ENCODE results near the gene GOLGA1.

GOLGA1 gene

GRCh38 chr9:124908098-124908497, 32.8 kb downstream of the GOLGA1 start:
- TF ChIP-seq CTCF (IDR thresholded peaks at IDR 0.05; ENCODE audit: low read depth, low read length) = no peak
- DNase-seq (ENCODE audit: extremely low read depth, low read depth) = no peak

- no peak for TF ChIP-seq CTCF (IDR thresholded peaks at IDR 0.05; ENCODE audit: low read depth, low read length)
- DNase-seq (ENCODE audit: extremely low read depth, low read depth) = no peak
Observed at GRCh38 chr9:124906966-124907365, 33.9 kb downstream of the GOLGA1 start.

GRCh38 chr9:124899845-124900244, 41.0 kb downstream of the GOLGA1 start:
- no peak for DNase-seq (ENCODE audit: extremely low read depth, low read depth)
- no peak for TF ChIP-seq CTCF (IDR thresholded peaks at IDR 0.05; ENCODE audit: low read depth, low read length)

- no peak for DNase-seq (ENCODE audit: extremely low read depth, low read depth)
- TF ChIP-seq CTCF (IDR thresholded peaks at IDR 0.05; ENCODE audit: low read depth, low read length) = no peak
Observed at GRCh38 chr9:124897570-124898460, 43.1 kb downstream of the GOLGA1 start.

- no peak for DNase-seq (ENCODE audit: extremely low read depth, low read depth)
Observed at GRCh38 chr9:124894741-124895170, 46.1 kb downstream of the GOLGA1 start.

GRCh38 chr9:124894035-124894740, 46.7 kb downstream of the GOLGA1 start:
- no peak for DNase-seq (ENCODE audit: extremely low read depth, low read depth)
- no peak for TF ChIP-seq CTCF (IDR thresholded peaks at IDR 0.05; ENCODE audit: low read depth, low read length)

More at GRCh38 chr9:124894741-124895170, 46.1 kb downstream of the GOLGA1 start:
- TF ChIP-seq CTCF (IDR thresholded peaks at IDR 0.05; ENCODE audit: low read depth, low read length) = peak; percentile 55

- no peak for DNase-seq (ENCODE audit: extremely low read depth, low read depth)
- TF ChIP-seq CTCF (IDR thresholded peaks at IDR 0.05; ENCODE audit: low read depth, low read length) = no peak
Observed at GRCh38 chr9:124890179-124890578, 50.7 kb downstream of the GOLGA1 start.

Measured in AG09319 (cell line).